PC-9 (cell line): Measurements from ENCODE around the gene ABCD3.

Experiments used
- CTCF ChIP-seq: fragments of 200-600 bp; sonication (generic); conservative IDR thresholded peaks from 2 replicates; pipeline ENCODE4 v1.6.1; 2017; ENCODE audit warnings: mixed run types, antibody characterized with exemption, mild to moderate bottlenecking, moderate library complexity
- EZH2 ChIP-seq: fragments of 200-600 bp; sonication (generic); IDR thresholded peaks from 2 replicates; pipeline ENCODE4 v1.8.0; 2017; ENCODE audit warnings: antibody characterized with exemption, low read depth

- TF ChIP-seq CTCF (no peak), EZH2 (no peak)
These were observed 78.0 kb downstream of the ABCD3 start for GRCh38 chr1:94496076-94496755.
